HL-60 (cell line): Measurements from ENCODE around the gene PBX3.

Experiments
- CTCF ChIP-seq: IDR thresholded peaks from one replicate; pipeline ENCODE4 v1.5.1; 2011; ENCODE audit warnings: low read length, control low read depth, inconsistent platforms; ENCODE audit not compliant: insufficient read depth
- POLR2AphosphoS5 ChIP-seq: IDR thresholded peaks from 2 replicates; pipeline ENCODE4 v1.6.1; 2012; ENCODE audit warnings: low read depth
- REST ChIP-seq: IDR thresholded peaks from 2 replicates; pipeline ENCODE4 v1.6.1; 2012; ENCODE audit warnings: low read depth; ENCODE audit not compliant: insufficient replicate concordance

GRCh38 chr9:125912667-125913066, 165.5 kb downstream of the PBX3 start:
- TF ChIP-seq CTCF (no peak), REST (no peak), POLR2AphosphoS5 (no peak)
